Suppressor macrophage treated with lipopolysaccharide for 4 hours (primary cell): ENCODE measurements around the gene DENND1A.
A peak's percentile ranks its signal among the peaks of the same experiment; 100 is the strongest.

Source experiments
- DNase-seq: peaks from one replicate; pipeline ENCODE4 v3.0.0-alpha.2; 2020

DENND1A gene

GRCh38 chr9:123807251-123807650 is 122.7 kb downstream of the DENND1A start:
- no peak for DNase-seq

- DNase-seq, result no peak
These were observed 123.1 kb downstream of the DENND1A start for GRCh38 chr9:123806829-123807228.

- no peak for DNase-seq
These were observed 131.7 kb downstream of the DENND1A start for GRCh38 chr9:123798195-123798594.

- DNase-seq, result peak; percentile 24
These were observed 133.1 kb downstream of the DENND1A start for GRCh38 chr9:123796618-123797484.

GRCh38 chr9:123796094-123796493 is 133.8 kb downstream of the DENND1A start:
- no peak for DNase-seq

- no peak for DNase-seq
These were observed 134.6 kb downstream of the DENND1A start for GRCh38 chr9:123795336-123795735.

GRCh38 chr9:123792501-123792900 is 137.4 kb downstream of the DENND1A start:
- no peak for DNase-seq

GRCh38 chr9:123789554-123790292 is 140.2 kb downstream of the DENND1A start:
- DNase-seq, result no peak

- no peak for DNase-seq
These were observed 142.5 kb downstream of the DENND1A start for GRCh38 chr9:123787416-123787815.

GRCh38 chr9:123784518-123784917 is 145.4 kb downstream of the DENND1A start:
- DNase-seq, result peak; percentile 25

- DNase-seq, result no peak
These were observed 151.6 kb downstream of the DENND1A start for GRCh38 chr9:123778232-123778902.

GRCh38 chr9:123776708-123777537 is 153.0 kb downstream of the DENND1A start:
- no peak for DNase-seq

- DNase-seq, result no peak
These were observed 154.3 kb downstream of the DENND1A start for GRCh38 chr9:123775289-123776284.

- no peak for DNase-seq
These were observed 156.1 kb downstream of the DENND1A start for GRCh38 chr9:123773783-123774182.

- no peak for DNase-seq
These were observed 157.0 kb downstream of the DENND1A start for GRCh38 chr9:123772967-123773366.

GRCh38 chr9:123772374-123772773 is 157.6 kb downstream of the DENND1A start:
- DNase-seq, result no peak

GRCh38 chr9:123771690-123772089 is 158.2 kb downstream of the DENND1A start:
- DNase-seq, result no peak

- DNase-seq, result no peak
These were observed 160.2 kb downstream of the DENND1A start for GRCh38 chr9:123769719-123770118.

GRCh38 chr9:123763910-123764588 is 165.9 kb downstream of the DENND1A start:
- peak; percentile 6 for DNase-seq

GRCh38 chr9:123761905-123762605 is 167.9 kb downstream of the DENND1A start:
- no peak for DNase-seq
